Lower leg skin (tissue), 3 donors: ENCODE data around the gene EYS.

ENCODE experiments used
- POLR2A ChIP-seq, 2 donors: fragments of 450-650 bp; IDR thresholded peaks; one replicate each; pipeline ENCODE4 v1.6.1; 2016 to 2017; ENCODE audit warnings: antibody characterized with exemption in 2 of 2, mild to moderate bottlenecking in 1 of 2, moderate library complexity in 1 of 2
- TF ChIP-seq, protein P1 (sequence below), 3 donors: fragments of 450-650 bp; IDR thresholded peaks; one replicate each; pipeline ENCODE4 v1.5.1; 2016; ENCODE audit warnings: antibody characterized with exemption in 3 of 3, mild to moderate bottlenecking in 3 of 3, moderate library complexity in 2 of 3

DNA sequence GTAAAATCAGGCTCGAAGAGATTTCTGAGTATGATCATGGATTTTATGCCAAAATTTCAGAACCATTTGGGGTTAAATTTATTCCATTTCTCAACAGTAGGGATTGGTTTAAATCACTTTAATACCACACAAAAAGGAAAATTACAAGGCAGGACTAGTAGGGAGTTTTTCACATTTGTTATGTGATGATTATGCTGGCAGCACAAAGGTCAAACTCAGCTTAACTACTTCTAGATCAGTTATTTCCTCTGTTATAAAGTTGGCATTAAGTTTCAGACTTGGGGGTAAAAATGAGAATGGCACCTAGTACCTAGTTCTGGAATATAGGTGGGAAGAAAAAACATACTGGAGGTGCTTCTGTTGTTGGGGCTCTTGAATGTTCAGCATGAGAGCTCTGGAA is 2031.9 kb downstream of the EYS start:
- TF ChIP-seq, protein P1, sequence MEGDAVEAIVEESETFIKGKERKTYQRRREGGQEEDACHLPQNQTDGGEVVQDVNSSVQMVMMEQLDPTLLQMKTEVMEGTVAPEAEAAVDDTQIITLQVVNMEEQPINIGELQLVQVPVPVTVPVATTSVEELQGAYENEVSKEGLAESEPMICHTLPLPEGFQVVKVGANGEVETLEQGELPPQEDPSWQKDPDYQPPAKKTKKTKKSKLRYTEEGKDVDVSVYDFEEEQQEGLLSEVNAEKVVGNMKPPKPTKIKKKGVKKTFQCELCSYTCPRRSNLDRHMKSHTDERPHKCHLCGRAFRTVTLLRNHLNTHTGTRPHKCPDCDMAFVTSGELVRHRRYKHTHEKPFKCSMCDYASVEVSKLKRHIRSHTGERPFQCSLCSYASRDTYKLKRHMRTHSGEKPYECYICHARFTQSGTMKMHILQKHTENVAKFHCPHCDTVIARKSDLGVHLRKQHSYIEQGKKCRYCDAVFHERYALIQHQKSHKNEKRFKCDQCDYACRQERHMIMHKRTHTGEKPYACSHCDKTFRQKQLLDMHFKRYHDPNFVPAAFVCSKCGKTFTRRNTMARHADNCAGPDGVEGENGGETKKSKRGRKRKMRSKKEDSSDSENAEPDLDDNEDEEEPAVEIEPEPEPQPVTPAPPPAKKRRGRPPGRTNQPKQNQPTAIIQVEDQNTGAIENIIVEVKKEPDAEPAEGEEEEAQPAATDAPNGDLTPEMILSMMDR (IDR thresholded peaks at IDR 0.05), result no peak
- no peak for TF ChIP-seq POLR2A (IDR thresholded peaks at IDR 0.05)
